Fibroblast of mammary gland (primary cell): ENCODE data around the gene TBXA2R.

Experiments used
- DNase-seq: peaks from one replicate; pipeline ENCODE4 v3.0.0-alpha.2; 2010; ENCODE audit warnings: low read depth
- H3K4me3 ChIP-seq: 2 replicates; pipeline ENCODE4 v1.5.1; 2011; ENCODE audit warnings: low read depth, mild to moderate bottlenecking, low read length, moderate library complexity; ENCODE audit not compliant: control insufficient read depth
- TF ChIP-seq, protein P1 (sequence below): conservative IDR thresholded peaks from 2 replicates; pipeline ENCODE4 v1.5.1; 2011; ENCODE audit warnings: low read depth, low read length, inconsistent platforms; ENCODE audit not compliant: control insufficient read depth, insufficient read depth

Gene TBXA2R

GRCh38 chr19:3612901-3613741, 6.4 kb upstream of the TBXA2R start:
- no peak for DNase-seq
- TF ChIP-seq, protein P1, sequence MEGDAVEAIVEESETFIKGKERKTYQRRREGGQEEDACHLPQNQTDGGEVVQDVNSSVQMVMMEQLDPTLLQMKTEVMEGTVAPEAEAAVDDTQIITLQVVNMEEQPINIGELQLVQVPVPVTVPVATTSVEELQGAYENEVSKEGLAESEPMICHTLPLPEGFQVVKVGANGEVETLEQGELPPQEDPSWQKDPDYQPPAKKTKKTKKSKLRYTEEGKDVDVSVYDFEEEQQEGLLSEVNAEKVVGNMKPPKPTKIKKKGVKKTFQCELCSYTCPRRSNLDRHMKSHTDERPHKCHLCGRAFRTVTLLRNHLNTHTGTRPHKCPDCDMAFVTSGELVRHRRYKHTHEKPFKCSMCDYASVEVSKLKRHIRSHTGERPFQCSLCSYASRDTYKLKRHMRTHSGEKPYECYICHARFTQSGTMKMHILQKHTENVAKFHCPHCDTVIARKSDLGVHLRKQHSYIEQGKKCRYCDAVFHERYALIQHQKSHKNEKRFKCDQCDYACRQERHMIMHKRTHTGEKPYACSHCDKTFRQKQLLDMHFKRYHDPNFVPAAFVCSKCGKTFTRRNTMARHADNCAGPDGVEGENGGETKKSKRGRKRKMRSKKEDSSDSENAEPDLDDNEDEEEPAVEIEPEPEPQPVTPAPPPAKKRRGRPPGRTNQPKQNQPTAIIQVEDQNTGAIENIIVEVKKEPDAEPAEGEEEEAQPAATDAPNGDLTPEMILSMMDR, result no peak
- H3K4me3 ChIP-seq, result no peak overlapping the region

GRCh38 chr19:3612330-3612729, 5.7 kb upstream of the TBXA2R start:
- no peak for DNase-seq
- H3K4me3 ChIP-seq, result no peak overlapping the region
- TF ChIP-seq, protein P1, result no peak

DNA sequence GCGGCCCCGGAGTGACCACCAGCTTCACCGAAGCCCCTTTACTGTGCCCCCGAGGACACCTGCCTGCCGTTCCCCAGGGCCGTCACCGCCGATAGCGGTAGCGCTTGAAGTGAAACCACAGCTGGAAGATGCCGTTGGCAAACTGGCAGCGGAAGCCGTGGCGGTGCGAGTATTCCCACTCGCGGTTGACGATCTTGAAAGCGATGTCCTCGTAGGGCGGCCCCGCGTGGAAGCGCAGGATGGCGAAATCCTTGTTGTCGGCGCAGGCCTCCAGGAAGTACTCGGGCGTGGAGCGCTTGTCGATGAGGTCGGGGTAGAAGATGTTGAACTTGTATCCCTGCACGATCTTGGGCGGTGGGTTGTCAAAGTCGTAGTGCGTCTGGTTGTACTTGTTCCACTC, 5.2 kb upstream of the TBXA2R start:
- no peak for DNase-seq
- no peak overlapping the region for H3K4me3 ChIP-seq
- TF ChIP-seq, protein P1, result no peak

DNA sequence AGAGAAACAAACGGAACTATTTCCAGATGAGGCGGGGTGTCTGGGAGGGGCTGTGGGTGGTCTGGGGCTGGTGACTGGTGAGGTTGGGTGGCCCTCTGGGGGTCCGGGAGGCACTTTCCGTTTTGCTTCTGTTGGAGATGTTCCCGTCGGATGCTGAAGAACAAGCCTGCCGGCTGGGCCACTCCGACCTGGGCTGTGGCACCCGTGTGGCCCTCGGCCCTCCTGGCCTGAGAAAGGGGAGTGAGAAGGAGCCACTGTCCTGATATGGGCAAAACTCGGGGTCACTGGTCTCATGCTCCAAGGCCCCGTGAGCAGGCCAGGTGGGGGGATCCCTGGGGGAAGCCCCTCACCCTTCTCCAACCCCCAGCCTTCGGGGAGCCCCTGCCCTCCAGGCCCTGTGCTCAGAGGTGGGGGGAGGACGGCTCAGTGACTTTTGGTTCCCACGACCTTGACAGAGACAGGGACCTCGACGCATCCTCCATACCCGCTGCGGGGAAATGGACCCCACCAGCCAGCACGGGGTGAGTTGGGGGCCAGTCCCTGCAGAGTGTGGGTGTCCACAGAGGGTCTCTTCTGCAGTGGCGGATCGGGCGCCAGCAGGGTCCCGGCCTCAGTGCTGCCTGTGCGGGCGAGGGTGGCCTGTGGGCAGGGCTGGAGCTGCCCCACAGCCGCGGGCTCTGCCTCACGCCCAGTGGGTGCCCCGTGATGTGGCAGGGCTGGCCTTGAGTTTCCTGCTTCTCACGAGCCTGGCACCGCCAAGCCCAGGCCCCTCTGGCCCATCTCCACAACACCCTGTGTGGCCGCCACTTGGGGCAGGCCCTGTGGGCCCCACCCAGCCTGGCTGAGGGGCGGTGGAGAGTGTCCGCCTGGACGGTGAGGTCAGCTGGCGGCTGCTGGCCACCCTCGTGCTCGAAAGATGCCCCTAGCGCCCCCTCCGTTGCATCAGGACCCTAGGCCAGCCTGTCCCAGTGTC, 4.4 kb upstream of the TBXA2R start:
- DNase-seq, result no peak
- TF ChIP-seq, protein P1, result no peak
- no peak overlapping the region for H3K4me3 ChIP-seq

DNA sequence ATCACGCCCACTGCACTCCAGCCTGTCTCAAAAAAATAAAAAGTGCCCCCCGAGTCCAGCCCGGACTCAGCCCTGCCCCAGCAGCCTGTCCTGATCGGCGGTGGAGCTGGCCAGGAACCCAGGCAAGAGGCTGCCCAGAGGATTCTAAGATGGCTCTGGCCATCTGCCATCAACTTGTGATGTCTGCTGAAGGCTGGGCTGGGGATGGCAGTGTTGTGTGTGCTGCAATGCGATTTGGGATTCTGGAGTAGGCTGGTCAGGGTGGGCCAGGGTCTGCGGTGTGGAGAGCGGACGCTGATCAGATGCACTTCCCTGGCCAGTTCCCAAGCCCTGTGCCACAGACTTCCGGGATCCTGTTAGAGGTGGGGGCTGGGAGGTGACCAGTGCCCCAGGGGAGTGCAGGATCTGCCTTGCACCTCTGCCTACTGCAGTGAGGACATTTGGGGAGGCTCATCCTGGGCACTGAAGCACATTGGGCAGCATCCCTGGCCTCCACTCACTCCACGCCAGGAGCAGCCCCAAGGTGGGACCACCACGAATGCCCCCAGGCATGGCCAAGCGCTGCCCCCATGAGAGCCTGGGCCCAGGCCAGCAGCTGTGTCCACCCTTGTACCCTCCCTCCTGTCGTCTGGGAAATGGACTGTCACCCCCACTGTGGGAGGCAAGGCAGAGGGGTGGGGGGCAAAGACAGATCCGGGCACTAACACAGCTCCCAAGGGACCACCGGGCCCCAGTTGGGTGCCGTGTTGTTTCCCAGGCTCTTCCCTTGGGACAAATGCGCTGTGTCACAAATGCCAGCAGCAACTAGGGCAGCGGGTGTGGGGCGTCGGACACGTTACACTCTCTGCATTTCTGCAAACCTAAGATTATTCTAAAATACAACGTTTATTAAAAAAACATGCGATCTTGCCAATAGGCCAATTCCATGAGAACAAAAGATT, 3.4 kb upstream of the TBXA2R start:
- no peak overlapping the region for H3K4me3 ChIP-seq
- TF ChIP-seq, protein P1, result no peak
- DNase-seq, result no peak

- no peak overlapping the region for H3K4me3 ChIP-seq
- no peak for DNase-seq
- TF ChIP-seq, protein P1, result no peak
These were observed 2.2 kb upstream of the TBXA2R start for GRCh38 chr19:3608750-3609322.
